ENCODE data around the gene SH2D4B.
A peak's percentile ranks its signal among the peaks of the same experiment; 100 is the strongest.

SH2D4B gene

DNA sequence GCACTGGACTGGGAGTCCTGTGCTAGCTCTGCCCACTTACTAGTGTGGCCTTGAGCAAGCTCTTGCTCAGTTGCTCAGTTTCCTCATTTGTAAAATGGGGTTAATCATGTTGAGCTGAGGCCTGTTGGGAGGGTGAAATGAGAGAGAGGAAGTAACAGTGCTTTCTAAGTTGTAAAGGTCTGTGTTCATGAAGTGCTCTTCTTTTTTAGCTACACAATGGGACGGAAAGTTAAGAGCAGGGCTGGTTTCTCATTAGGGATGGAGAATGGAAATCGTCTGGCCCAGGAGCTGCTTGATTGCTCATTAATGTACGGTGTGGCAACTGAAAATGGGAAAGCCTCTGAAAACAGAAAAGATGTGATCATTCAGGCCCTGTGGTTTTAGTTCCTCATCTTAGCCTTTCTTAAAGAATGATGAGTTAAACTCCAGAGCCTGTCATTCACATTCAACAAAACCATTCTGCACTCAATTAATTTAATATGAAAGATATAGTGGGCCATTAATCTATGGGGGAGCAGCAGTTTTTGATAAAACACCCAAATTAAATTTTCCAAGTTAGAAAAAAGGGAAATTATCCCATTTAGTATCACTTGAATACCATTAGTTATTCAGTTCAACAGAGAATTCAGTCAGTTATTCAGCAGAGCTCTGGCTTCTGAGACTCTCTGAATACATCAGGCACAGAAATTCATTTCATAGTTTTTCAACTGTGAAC, 60.5 kb downstream of the SH2D4B start:
- peak; percentile 82 for DNase-seq

DNA sequence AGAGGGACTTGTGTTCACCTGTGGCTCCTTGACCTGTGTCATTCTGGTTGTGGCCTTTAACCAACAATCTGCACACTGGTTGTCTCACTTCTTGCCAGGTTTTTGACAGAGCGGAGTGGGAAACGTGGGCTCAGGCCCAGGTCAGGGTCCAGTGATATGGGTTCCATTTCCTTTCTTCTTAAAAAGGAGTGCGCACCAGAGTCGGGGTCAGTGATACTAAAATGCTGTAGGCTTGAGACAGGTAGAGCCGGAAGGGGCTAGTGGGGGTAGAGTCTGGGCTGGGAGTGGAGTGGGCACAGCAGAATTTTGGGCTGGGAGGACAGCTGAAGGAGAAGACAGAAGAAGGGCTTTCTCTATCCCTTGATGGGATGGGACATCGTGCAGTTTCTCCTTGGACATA, 61.2 kb downstream of the SH2D4B start:
- no peak for DNase-seq

DNA sequence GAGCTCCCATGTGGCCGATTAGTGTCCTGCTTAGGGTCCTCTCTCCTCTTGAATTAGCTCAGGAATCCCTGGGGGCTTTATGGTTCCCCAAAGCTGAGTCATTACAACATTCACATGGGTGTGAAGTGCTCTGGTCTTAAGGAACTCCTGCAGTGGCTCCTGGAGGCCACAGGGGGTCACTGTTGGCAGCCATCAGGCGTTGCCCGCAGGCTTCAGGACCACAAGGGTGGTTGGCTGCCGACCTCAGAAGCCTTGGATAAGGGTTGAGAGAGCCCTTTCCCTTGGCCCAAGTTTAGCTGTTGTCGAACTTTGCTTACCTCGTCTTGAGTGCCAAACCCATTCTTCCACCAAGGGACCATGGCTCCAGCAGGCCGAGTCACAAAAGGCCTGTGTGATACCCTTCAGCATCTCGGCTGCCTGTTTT, 61.7 kb downstream of the SH2D4B start:
- peak; percentile 72 for DNase-seq

DNA sequence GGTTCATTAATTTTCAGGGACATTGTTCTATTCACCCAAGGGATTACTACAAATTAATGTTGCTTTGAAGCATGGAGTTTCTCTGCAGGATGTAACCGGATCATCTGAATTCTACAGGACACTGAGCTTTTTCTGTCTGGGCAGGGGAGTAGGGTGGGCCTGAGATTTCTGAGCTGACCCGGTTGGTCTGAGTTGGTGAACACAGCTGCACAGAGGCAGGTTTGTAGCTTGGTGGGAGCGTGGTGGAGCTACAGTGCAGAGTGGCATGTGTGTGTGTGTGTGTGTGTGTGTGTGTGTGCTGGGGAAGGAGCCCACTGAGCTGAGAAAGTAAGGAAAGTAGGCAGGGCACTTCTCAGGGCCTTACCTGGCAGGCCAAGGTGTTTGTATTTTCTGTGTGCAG, 62.6 kb downstream of the SH2D4B start:
- DNase-seq: no peak

DNA sequence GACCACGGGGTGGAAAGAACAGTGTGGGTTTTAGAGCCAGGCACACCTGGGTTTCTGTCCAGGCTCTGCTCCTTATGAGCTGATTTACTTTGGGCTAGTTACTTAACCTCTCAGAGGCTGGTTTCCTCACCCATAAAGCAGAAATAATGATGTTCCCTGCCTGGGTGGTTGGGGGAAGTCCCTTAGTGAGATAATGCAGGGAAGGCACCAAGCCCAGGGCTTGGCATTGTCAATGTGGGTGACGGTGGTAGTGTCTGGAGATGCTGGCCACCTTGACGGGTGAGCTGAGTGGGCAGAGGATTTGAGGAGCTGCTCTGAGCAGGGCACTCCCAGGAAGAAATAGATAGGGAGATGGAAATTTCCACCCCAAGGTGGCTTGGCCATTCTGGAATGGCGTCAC, 65.2 kb downstream of the SH2D4B start:
- DNase-seq: no peak

DNA sequence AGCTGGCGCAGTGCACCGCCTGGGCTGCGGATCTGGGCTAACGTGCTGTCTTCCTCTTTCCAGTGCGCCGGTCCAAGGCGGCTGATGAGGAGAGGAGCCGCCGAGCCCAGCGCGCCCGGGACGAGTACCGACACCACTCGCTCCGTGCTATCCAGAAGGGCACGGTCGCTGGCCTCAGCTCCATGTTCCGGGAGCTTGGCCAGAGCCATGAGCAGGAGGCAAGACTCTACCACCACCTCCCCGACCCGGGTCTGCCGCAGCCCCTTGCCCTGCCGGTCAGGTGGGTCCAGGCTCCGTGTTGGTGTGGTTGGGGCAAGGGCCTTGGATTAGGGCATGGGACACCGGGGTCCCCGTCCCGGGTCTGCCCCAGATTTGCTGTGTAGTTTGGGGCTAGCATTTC, 65.8 kb downstream of the SH2D4B start:
- DNase-seq: no peak

DNA sequence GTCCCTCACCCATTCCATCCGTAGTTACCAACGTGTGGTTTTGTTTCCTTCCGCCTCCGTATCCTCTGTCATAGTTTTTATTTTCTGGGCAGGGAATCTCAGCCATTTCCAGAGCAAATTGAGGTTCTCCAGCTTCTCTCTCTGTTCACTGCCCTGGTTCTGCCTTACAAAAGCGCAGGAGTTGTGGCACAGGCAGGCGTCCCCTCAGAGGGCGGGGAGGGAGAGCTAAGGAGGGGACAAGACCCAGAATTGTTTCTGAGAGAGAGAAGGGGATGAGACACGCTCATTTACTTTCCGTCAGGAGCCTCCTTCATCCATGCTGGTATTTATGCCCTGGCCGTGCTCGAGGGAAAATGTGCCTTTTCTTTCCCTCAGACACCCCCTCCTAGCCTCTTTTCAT, 71.0 kb downstream of the SH2D4B start:
- no peak for DNase-seq

DNA sequence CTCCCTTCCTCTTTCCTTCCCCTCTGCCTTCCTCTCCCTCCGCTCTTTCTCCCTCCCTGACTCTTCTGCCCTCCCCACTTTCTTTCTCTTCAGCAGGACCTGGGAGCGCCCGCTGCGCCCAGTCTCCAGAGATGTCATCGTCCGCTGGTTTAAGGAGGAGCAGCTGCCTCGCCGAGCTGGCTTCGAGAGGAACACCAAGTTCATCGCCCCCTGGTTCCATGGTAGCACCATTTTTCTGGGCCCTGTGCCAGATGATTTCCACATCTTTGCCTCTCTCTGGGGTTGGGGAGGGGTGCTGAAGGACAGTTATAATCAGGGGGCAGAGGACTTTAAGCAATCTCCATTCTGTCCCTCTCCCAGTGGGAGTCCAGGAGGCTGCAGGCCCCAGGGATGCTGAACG, 71.6 kb downstream of the SH2D4B start:
- DNase-seq: no peak

DNA sequence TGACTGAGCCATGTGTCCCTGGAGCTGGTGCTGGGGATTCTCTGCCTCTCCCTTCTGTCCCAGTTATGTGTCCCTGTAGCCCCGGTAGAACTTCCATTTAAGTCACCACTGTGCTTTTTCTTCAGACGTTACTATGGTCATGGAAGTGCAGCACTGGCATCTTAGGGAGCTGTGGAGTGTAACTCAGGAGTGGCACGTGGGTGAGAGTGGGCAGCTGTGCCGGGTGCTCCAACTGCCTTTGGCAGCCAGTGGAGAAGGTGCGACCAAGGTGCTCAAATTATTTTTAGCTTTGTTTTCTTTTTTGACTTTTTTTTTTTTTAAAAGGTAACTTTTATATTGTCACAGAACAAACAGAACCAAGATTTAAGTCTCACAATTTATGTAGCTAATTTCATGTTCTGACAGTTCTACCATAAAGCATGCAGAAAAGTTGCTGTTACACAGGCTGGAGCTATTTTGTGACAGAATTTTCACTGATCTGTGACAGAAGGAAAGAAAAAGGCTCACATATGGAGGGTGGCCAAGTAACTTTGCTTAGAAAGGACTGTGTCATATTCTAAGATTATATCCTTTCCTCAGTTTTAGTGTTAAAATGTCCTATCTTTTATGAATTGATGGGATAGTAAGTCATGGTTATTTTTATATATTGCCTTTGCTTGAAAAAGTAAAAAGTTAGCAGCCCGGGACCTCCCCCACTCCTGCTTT, 73.9 kb downstream of the SH2D4B start:
- no peak for DNase-seq

DNA sequence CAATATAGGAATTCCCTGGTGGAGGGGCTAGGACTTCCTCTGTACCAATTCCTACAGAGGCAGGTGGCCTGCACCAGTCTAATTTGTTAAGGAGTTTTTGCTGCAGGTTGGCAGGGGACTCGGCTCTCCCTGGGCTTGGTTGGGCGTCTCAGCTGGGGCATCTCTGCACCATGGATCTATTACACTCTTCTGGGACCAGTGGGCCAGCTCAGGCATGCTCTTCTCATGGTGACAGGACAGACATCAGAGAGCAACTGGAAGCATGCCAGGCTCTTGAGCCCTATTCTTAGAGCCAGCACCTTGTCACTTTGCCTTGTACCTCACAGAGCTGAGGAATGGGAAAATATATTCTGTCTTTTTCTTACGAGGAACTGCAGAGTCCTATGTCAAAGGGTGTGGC, 74.6 kb downstream of the SH2D4B start:
- no peak for DNase-seq

DNA sequence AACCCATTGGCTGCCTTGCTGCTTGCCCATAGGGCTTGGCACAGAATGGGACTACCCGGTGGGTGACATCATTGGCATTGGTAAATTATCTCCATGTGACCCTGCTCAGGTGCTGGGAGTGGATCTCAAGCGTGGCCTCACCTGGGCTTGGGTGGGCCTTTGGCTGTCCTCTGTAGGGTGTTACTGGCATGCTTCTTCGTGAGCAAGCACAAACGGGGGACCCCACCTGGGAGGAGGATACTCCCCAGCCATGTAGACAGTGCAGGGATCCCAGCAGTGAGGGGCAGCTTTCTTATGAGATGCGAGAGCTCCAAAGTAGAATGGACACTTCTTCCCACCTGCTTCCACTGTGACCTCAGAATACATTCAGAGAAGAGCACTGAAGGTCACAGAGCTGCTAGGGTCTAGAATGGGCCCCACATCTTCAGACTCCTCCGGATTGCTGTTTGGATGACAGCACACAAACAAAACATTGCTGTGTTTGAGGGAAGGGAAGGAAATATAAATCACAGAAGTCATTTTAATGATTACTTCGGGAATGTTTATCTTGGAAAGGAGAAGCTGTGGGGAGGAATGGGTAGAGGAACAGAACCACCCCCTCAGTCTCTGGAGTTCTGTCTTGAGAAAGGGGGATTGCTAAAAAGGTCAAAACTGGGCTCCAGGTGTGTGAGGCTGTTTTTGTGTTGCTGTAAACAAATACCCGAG, 75.9 kb downstream of the SH2D4B start:
- no peak for DNase-seq

DNA sequence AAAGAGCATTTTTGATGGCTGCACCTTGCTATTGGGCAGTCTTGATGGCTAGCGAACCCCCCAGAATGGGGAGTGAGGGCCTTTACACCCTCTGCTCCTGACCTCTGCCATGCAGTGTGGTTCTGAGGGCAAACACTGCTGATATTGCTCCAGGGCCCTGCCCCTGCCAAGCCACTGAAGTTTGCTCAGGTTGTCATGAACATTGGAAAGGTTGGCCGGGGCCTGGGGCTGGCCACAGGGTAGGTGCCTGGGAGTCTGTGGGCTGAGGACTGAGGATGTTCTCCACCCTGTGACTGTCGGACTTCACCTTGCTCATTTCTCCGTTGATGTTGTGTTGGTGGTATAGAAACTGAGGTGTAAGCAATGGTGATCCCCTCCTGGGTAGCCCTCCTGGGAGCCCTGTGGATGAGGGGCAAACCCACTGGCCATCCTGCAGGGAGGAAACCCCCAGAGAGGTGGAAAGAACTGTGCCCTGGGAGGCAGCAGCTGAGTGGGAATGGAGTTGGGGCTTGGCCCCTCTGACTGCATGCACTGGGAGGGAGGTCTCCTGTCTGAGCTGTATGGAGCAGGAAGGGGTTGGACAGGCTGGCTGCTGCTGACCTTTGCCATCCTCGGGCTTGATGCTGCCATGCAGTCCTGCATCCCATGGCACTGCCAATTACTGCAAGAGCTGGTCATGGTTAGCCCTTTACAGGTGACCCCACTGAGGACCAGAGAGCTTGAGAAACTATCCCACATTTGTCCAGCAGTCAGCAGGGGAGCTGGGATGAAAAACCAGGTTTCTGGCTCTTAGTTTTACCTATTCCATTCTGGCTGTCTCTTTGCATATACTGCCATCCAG, 77.1 kb downstream of the SH2D4B start:
- DNase-seq: no peak

DNA sequence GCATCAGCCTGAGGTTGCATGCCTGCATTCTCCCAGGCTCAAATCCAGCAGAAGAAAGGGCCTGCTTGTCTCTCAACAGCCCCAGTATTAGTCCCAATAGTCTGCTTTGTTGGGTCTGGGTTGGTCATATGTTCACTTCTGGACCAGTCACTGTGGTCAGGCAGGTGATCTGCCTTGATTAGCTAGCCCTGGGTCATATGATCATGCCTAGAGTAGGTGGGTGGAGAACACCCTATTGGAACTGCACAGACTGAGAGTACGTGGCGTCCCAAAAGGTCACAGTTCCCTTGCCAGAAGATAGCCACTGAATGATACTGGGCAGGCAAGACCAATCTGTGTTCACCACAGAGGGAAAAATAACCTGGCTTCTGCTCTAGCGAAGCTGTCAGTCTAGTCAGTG, 80.1 kb downstream of the SH2D4B start:
- no peak for DNase-seq

DNA sequence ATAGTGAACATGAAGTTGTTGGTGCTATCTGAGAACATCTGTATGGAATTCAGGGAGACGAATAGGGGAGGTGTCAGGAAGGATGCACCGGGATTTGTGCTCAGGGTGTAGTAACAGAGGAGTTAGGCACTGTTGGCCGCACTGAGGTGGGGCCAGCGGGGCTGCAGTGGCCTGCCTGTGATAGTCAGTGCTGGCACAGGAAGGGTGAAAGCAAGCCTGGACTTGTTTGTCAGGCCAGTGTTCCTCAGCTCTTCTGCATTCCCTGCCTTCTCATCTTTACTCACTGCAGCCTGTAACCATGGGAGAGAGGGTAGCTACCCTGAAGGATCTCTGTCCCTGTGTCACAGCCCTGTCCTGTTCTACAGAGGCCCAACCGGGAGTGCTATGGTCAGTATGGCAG, 81.3 kb downstream of the SH2D4B start:
- DNase-seq: no peak

DNA sequence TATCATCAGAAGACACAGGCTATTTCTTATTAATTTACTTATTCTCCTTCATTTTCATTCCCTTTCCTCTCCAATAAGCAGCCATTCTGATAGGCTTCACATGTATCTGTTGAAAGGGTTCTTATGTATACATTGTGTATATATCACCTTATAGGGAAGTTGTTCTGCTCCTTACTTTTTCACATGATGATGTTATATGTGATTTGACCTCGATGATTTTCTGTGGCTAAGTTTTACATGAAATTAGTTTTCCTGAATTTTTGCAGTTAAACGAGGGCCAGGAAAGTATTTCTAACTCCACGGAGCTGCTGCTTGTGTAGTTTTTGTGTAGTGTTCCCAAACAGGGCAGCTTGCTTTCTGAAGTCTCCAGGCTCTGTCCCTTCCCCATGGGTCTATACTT, 84.5 kb downstream of the SH2D4B start:
- DNase-seq: no peak

DNA sequence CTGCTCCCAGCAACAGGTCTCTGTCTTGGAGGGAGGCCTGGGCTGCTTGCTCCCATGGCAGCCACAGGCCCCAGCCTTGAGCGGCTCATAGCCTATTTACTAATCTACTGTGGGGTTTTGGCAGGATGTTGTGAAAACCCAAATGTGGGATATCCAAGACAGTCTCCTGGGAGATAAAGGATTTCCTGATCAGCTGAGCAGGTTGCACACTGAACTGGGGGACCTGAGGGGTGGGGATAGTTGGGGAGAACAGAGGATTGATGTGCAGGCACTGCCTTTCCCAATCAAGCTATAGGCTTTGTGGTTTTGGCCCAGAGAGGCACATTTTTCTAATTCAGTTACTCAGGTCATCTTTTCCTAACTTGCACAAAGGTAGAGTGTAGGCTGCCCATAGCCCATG, 92.6 kb downstream of the SH2D4B start:
- DNase-seq: no peak

DNA sequence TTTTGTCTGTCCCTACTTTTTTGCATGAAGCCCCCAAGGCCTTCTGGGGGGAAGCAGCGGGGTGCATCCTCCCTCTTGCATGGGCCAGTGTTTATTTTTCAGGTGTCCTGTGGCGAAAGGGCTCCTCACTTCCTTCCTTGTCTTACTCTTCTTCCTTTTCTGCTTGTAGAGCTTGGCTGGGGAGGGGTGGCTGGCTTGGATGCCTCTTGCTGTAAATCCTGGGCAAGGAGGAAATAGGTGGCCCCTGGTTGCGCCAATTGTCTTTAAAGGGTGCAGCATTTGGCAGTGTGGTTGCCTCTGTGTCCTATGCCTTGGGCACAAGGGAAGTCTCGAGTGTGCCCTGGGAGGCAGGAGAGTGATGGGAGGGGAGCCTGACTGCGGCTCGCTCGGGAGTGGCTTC, 95.0 kb downstream of the SH2D4B start:
- DNase-seq: no peak

DNA sequence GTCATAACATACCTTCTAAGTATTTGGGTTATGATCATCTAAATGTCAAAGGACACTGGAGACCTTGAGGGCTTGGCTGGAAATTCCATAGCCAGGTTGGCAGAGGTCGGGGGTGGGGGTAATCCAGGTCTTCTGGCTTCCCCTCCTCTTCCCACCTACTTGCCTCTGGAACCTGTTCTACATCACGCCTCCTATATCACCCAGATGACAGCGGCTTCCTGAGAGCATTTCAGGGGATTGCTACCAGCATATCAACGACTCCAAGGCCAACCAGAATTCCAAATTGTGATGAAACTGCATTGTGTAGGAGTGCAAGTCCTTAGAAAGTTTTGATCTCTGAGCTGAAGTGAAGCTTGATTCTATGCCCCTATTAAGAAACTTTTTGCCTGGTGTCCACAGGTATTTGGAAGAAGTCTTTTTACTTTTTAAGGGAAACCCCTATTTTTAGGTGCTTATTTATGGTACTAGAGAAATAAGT, 95.7 kb downstream of the SH2D4B start:
- DNase-seq: no peak

DNA sequence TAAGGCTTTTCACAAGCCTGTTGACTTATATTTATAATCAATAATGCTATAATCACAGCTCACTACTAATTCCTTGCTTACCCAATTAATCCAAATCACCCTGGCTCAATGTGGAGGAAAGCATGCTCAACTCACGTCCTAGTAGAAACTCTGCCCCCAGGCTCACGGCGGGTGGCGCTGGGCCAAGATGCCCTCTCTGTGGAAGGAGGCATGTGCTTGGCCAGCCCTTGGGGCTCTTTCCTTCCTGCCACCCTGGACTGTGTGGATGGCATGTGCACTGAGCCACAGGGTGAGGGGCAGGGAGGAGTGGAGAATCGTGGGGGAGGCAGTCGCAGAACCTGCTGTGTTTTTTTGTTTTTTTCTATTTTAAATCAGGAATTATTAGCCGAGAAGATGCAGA, 96.2 kb downstream of the SH2D4B start:
- DNase-seq: no peak

DNA sequence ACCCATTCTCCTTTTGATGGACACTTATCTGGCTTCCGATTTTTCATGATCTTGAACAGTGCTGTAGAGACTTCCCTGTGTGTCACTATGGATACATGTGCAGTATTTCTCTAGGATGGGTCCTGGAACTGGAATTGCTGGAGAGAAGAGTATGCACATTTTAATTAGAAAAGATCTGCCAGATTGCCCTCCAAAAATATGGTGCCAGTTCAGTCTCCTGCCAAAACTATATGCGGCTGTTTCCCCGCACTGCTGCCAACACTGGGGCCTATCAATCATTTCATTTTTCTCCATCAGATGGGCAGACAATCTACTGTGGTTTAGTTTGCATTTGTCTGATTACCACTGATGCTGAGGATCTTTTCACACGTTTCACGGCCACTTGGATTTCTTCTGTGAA, 105.0 kb downstream of the SH2D4B start:
- DNase-seq: no peak

DNA sequence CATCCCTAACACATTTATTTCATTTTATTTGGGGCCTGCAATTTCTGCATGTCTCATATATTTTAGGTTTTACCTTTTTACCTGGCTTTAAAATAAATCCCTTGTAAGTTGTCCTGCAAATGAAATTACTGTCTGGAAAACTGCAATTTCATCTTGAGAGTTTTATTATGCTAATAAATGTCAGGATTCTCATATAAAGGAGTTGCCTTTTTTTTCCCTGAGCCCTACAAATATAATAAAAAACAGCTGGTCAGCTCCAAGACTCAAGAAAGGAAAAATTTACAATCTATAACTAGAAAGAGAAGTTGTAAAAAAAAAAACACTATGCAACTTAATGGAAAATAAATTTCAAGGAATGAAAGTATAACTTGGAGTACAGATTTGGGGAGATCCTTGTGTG, 108.7 kb downstream of the SH2D4B start:
- no peak for DNase-seq

DNA sequence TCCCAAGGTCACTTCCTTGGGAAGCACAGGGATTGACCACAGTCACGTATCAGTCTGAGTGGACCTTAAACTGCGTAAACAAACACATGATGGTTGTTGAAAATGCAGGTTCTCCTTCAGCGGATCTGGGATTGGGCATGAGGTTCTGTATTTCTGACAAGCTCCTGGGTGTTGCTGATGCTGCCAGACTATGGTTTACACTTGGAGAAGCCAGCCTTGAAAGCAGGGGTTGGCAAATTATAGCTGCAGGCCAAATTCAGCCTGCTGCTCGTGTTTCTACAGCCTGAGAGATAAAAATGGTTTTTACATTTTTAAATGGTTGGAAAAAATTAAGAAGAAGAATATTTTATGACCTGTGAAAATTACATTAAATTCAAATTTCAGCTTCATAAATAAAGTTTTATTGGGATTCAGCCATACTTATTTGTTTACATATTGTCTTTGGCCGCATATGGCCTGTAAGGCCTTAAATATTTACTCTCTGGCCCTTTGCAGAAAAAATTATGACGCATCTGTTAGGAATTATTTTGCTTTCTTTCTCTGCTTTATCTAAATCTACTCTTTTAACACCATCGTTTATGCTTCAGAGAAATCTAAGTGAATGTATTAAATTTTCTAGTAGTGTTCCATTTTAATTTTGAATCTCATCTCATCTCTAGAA, 109.6 kb downstream of the SH2D4B start:
- no peak for DNase-seq

DNA sequence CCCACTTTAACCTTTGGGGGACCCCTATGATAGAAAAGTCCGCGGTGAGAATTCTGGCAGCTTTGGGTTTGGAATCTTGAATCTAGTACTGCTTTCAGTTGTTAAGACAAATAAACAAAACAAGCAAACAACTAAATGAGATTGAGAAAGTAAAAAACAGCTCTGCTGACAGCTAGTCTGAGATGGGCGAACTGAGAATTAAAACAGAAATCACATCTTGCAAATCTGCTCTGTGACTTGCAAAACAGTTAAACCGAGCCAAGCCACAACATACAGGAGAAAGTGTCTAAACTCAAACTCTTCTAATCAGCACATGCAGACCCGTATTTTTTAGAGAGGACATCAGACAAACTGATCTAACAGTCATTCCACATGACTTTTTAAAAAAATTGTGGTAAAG, 110.4 kb downstream of the SH2D4B start:
- no peak for DNase-seq

All from MV-4-11 (cell line).